ENCODE results near the gene SUFU.

SUFU gene

DNA sequence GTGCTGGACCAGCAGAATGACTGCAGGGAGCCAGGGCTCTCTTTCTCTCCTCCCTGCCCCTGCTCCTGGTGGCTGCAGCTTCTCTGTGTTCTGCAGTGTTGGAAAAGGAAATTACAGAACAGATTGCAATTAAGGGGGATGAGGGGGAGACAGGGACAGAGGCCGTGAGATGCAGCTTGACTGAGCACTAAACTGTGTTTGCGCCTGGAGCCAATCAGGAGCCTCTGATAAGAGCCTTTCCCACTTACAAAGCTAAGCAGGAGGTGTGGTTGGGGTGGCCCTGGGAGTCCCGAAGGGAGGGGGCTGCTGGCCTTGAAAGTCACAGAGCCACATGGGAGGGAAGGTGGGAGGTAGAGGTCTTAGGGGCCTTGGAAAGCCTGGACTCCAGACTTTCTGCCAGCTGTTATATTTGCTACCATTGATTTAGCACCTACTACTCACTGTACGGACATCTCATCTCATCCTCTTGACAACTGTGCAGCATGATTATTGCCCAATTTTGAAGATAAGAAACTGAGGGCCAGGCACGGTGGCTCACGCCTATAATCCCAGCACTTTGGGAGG lies 167.2 kb downstream of the SUFU start:
- DNase-seq (ENCODE audit: low read depth in 2 of 2): no peak

GRCh38 chr10:102673236-102673818 lies 169.6 kb downstream of the SUFU start:
- no peak for DNase-seq (ENCODE audit: low read depth in 2 of 2)

- DNase-seq (ENCODE audit: low read depth in 2 of 2): peak in 1 of 2 donors; percentile 47
Observed at GRCh38 chr10:102673819-102674511, 170.2 kb downstream of the SUFU start.

DNA sequence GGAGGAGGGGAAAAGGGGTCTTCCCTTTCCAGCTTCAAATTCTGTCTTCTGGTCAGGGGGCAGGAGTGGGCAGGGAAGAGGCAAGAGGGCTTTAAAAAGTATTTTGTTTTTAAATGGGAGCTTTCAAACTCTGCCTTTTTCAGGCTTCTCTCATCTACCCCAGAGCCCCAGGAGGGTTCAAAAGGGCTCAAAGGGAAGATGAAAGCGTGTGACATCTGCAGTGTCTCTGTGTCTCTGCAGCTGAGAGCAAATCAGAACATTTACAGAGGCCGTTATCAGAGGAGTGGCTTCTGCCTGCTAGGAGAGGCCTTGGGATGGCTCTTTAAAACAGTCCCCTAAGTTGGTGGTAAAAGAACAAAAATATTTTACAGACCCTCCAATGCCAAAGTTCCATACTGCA lies 170.8 kb downstream of the SUFU start:
- DNase-seq (ENCODE audit: low read depth in 2 of 2): no peak

GRCh38 chr10:102675011-102675665 lies 171.4 kb downstream of the SUFU start:
- DNase-seq (ENCODE audit: low read depth in 2 of 2): no peak

DNA sequence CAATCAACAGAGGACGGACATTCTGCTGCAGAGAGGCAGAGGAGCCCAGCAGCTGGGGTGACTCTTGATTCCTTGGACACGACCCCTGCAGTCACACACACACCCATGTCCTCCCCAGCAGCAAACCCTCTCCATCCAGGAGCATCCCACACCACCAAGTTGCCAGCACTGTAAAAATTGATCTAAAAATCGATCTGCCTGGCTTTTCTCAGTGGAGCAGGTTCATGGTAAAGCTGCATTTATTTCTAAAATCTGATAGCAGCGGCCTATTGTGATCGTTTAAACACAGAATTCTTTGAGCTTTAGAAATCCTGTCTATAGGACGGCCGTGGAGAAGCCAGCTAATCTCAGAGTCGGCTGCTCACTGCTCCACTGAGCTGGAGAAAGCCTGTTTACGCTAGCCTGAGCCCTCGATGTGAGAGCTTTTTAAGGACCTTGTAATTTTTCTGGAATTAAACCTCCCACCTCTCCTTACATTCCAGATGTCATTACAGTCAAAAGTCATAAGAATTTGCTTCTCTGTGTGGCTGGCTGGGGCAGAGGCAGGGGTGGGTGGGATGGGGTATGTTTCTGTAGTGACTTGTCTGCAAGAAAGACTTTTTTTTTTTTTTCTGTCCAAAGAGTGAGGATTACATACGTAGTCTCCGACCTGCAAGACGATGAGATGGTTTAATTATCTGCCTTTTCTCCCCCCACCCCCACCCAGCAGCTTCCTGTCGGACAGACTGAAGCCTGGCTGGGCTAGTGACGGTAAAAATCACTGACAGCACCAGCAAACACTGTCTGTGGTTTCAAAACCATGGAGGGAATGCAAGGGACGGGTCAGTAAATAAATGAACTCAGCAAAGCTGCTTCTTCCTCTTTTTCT lies 172.1 kb downstream of the SUFU start:
- no peak for DNase-seq (ENCODE audit: low read depth in 2 of 2)

GRCh38 chr10:102676534-102677315 lies 173.0 kb downstream of the SUFU start:
- DNase-seq (ENCODE audit: low read depth in 2 of 2): no peak

DNA sequence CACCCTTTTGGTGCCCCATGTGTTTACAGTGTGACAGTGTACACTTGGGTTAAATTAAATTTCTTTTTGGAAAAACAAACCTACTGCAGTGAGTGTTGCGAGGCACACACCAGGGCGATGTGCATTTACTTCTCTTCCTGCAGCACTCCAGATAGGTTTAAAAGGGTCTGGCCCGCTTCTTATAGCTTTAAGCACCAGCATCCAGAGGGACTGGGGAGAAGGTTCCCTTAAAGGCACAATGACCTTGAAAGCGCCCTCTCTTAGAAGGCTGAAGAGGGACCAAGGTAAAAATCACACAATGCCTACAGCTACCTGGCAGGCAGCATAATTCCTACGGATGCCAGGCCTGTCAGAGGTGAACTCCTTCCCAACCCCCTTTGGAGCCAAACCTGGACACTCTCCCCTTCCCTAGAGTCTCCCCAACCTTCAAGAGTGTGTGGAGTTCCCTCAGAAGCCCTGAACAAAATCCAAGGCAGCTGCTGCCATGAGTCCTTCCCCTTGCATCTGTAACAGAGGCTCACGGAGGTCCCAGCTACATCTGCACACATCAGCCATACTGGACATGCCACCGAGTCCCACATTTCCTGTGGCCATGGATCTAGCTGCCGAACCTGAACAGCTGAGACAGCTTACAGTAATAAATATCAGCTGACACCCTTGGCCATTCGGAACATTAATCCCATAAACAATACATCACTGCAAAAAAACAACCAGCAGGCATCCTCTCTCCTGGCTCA lies 173.7 kb downstream of the SUFU start:
- DNase-seq (ENCODE audit: low read depth in 2 of 2): no peak

DNA sequence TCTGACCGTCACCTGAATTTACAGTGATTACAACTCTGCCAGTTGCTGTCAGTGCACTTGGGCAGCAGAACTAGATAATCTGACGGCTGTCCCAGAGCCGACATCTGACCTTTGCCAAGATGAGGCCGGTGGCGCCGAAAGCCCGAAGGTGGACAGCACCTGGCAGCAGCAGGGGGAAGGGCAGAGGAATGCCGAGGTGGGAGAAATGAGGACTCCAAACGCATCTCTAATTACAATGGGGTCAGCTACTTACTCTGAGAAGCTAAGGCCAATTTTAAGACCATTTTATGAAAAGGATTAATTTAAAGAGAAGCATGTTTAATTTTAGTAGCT lies 174.3 kb downstream of the SUFU start:
- no peak for DNase-seq (ENCODE audit: low read depth in 2 of 2)

DNA sequence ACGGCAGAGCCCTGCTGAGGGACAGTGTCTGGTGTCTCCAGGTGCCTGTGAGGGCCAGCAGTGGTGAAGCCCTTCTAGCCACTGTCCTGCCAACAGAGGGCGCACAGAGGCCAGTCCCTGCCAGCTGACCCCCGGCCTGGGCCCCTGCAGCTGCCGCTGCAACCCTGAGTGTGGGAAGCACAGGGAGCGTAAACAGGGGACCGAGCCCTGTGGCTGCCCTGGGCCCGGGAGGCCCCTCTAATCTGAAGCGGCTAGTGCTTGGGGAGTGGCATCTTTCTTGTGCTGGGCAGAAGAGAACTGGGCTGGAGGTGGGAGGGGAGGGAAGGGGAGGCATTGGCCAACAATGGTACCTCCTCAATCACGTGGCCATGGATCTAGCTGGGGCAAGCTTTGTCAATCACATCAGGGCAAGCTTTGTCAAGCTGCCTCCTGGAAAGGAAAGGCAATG lies 175.1 kb downstream of the SUFU start:
- DNase-seq (ENCODE audit: low read depth in 2 of 2): no peak

- DNase-seq (ENCODE audit: low read depth in 2 of 2): no peak
Observed at GRCh38 chr10:102679596-102679995, 175.8 kb downstream of the SUFU start.

DNA sequence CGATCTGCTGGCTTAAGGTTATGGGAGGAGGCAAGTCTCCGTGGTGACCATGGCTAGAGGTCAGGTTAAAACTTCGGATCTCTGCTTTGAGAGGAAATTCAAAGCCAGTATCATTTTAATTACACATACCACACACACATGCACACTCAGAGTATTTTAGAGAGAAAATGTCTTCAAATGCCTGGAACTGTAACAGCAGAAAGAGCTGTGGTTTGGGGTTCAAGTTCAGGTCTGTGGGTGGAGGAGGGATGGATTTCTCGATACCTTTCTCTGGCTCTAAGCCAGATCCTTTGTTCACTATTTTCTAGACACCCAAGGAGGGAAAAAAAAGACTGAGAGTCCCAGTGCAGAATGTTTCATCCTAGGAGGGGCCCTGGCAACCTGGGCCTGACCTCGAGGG lies 177.9 kb downstream of the SUFU start:
- DNase-seq (ENCODE audit: low read depth in 2 of 2): no peak

GRCh38 chr10:102682416-102682815 lies 178.6 kb downstream of the SUFU start:
- DNase-seq (ENCODE audit: low read depth in 2 of 2): no peak

GRCh38 chr10:102682981-102683380 lies 179.2 kb downstream of the SUFU start:
- DNase-seq (ENCODE audit: low read depth in 2 of 2): no peak

All from stimulated activated CD8-positive, alpha-beta memory T cell treated with anti-CD3 and anti-CD28 coated beads, Interleukin-15, amount 100 ng/mL, for 4 hours (primary cell).